GM12892 (cell line): ENCODE results near the gene PPM1H.

Source experiments
- POLR2A ChIP-seq: IDR thresholded peaks from 2 replicates; pipeline ENCODE4 v1.6.1; 2011; ENCODE audit warnings: low read depth, low read length, control low read depth
- POLR2AphosphoS5 ChIP-seq: IDR thresholded peaks from 2 replicates; pipeline ENCODE4 v1.6.1; 2011; ENCODE audit warnings: low read depth, low read length, control low read depth
- TAF1 ChIP-seq: IDR thresholded peaks from 2 replicates; pipeline ENCODE4 v1.6.1; 2011; ENCODE audit warnings: low read depth, mild to moderate bottlenecking, control low read depth, low read length, borderline replicate concordance

DNA sequence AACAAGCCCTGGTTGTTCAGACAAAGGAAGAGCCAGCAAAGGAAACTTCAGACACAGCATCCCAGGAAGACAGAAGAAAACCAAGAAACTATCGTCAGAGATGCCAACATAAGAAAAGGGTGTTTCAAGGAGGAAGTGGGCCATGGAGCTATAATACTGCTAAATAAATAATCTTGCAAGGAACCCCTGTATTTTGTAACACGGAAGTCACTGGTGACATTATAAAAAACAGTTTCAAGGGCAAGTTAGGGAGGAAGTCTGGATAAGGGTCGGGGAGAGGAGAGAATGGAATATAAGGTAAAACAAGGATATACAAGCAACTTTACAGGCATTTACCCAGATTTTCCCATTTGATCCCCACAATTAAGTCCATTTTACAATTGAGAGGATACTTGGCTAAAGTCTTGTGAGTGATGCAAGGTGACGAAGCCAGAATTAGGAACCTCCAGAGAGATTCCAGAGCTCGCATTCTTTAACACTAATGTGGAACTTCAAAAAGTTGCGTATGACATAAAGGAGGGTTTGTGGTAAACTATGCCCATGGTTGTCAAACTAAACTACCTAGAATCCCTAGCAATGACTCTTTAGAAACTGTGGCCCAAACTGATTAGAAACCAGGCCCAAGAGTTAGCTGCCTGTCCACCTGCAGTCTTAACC is 46.4 kb downstream of the PPM1H start:
- TF ChIP-seq TAF1 (no peak), POLR2A (no peak), POLR2AphosphoS5 (no peak)
